Activated CD4-positive, alpha-beta T cell treated with anti-CD3 and anti-CD28 coated beads, Interleukin-2, Interleukin-6, amounts not matched to agents 100 ng/mL and 50 ng/mL, durations not matched to agents 16 hours and 8 hours (primary cell): ENCODE data around the gene RSKR.
A peak's percentile ranks its signal among the peaks of the same experiment; 100 is the strongest.
"Not testable (repeated sequence)": the region's sequence is repeated elsewhere in the genome, so short reads cannot be mapped to it uniquely, and the experiment has no call there.

Experiments used
- DNase-seq: peaks from one replicate; pipeline ENCODE4 v3.0.0-alpha.2; 2020

Gene RSKR

DNA sequence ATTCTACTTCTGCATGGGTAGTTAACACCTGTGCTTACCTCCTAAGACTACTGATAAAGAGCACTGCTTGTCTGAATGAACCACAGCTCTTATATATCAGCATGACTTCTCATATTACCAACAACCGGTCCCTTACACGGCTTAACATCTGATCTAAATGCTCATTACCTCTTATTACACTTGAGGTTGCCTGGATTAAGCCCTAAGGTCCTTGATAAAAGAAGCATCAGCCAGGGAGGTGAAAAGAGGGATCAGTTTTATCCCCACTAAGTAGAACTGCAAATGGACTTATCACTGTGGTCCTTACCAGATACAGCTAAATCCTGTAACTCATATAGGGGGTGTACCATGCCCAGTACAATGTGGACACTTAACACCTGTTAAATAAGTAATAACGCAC is 8.2 kb upstream of the RSKR start:
- no peak for DNase-seq

GRCh38 chr17:28620010-28620409 is 6.0 kb upstream of the RSKR start:
- DNase-seq, result no peak

DNA sequence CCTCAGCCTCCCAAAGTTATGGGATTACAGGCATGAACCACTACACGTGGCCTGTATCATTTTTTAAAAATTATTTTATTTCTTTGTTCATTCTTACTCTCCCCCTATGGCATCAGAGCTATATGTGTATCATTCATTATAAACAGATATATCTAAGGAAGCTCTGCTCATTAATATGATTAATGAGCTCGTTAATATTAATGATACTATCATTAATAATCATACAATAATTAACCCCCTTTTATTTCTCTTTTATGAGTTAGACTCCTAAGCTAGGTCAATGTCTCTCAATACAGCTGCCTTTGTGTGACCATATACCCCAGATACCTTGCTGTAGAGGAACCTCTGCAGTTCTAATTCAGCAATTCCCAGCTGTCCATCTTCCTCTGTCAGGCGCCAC is 4.5 kb upstream of the RSKR start:
- no peak for DNase-seq

DNA sequence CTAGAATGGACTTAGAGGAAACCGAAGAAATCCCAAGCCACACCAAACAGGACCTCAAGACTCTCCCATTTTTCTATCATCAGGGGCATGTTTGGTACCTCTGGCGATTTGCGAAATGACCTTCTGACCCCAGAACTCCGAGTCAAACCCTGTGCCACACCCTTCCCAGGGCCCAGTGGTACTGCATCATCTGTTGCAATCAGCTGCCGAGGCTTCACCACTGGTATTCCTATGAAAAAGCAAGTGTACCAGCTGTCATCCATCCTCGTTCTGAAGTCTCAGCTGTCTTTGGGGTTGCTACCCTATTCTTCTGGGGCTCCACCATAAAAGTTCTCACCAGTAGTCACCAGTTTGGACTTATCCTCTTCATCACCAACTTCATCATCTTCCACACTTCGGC is 2.3 kb upstream of the RSKR start:
- DNase-seq, result no peak

DNA sequence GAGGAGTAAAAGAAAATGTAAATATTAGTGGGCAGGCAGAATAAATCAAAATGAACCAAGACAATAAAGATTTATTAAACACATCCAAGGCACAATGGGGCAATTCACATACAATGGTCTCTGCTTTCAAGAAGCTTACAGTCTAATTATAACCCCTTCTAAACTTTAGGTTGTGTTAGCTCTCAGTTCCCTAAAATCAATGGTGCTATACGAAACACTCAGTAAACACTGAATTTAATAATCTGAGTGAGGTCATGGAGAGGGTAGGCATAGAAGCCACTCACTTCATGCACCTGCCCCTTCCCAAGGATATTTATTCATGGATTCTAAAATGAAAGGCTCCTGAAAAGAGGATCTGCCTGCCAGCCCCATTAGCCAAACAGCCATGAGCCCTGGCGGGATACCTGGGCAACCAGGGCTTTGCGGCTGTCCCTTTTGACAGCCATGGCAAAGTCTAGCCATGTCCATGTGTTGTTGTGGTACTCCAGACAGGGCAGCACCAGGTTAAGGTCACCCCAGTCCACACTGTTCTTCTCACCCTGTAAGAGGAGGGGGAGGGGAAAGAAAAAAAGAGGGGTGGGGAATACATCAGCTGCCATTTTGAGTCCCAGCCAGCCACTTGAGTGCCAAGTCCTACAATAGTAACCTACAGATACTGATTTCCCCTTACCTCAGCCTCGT is 1.4 kb upstream of the RSKR start:
- DNase-seq, result no peak

DNA sequence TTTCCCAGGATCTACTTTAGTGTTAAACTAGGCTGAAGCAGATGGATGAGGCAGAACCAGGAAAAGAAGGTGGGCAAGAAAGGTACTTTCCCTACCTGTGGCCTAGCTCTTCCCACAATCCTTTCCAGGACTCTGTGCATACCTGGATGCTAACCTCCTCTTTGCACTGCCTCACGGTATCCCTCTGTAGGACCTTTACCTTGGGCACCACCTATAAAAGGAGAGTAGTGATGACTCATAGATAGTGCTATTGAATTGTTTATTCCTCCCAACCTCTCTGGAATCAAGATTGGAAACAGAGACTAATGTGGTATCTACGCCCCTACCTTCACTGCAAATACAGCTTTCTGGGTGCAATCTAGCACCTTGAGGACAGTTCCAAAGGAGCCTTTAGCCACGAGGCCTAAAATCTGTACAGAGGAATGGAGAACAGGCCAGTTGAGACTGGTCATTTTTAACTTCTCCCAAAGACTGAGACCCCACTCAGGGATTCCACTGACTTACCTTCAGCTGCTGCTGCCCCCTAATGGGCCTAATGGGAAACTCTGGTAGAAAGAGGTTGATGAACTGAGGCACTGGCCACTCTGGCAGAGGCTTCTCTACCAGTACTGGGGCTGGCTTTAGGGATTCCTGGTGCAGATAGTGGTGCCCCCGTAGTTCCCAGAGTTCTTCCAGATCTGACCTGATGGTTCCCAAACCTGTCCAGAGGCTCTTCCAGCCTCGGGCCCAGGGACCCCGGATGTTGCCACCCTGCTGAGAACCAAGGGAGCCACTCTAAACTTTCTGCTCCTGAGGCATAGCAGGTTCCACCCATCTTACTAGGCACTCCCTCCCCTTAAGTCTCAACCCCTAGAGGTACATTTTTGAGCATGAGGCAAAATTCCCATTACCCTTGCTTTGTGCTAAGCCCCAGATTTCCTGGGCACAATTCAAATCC is 781 bp downstream of the RSKR start:
- peak; percentile 55 for DNase-seq

DNA sequence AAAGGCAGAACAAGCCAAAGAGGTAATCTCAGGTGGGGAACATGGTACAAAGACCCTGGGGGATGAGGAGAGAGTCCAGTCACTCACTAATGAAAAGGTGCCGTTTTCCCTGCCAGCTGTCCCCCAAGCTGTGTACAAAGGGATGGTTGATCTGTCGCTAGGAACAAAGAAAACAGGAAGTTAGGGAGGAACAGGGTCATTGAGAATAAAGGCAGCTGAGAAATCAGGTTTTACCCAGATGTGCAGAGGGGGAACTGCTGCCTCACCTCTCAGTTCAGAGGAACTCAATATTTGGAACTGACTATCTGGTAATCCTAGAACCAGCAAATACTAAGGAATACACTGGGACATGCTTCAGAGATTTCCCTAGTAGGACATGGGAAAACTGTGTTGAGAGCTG is 1.5 kb downstream of the RSKR start:
- no peak for DNase-seq

GRCh38 chr17:28610376-28610775 is 3.6 kb downstream of the RSKR start:
- DNase-seq, result no peak

- not testable (repeated sequence) for DNase-seq
Measured at GRCh38 chr17:28604031-28604430, 10.0 kb downstream of the RSKR start.

DNA sequence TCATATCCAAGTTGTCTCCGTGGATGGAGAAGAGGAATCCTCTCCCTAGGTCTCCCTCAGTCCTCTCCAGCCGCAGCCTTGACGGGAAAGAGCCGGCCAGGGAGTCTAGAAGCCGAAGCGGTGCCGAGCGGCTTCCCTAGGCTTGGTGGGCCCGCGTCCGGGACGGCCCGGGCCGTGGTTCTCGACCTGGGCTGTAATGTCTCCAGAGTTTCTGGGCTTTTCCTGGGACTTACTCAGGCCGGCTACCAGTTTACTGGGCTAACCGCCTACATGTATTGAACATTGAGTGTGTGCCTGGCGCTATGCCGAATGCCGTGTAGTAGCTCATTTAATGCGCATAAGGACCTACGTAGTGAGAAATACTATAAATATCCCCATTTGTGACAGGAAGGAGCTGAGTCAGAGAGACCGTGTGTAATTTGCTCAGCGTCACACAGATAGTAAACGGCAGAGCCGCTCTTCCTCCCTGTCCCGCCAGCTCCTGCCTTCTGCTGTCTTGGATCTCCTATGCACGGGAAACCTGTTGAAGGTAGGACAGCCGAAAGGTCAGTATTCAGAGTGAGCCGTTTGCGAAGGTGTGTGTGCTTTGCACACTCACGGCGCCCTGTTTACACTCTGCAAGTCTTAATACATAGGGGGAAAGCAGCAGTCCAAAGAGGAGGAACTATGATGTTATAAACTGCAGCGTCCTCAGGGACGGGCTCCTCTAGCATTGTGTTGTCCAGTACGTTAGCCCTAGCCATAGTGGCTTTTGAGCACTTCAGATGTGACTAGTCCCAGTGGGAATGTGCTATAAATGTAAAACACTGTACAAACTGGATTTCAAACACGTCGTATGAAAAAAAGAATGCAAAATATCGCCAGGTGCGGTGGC is 14.4 kb downstream of the RSKR start:
- DNase-seq, result peak; percentile 73

DNA sequence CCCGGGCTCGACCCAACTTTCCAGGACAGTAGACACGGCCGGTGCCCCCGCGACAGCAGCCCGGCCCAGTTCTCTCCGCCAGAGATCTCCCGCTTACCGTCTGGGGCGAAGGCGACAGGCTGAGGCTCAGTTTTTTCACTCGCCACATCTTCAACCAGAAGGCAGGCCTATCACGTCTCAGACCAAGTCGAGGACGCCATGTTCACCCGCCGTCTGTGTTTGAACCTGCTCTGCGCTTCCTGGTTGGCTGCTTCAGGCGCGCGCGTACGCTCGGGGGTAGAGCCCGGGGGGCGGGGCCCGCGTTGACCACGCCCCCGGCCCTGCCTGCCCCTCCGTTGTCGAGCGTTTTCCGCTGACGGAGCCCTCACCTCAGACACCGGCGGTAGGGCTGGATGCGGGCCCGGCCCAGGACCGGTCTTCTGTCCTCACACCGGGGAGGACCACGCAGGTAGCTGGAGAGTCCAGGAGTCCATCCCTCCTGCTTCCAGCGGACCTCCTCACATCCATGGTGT is 15.1 kb downstream of the RSKR start, which contains the start of gene SPAG5:
Gene SPAG5 (minus strand): TSS at position 227 of the 512 bp plus-strand sequence. CDS start 79 bp downstream, at position 148.
- DNase-seq, result peak; percentile 97

DNA sequence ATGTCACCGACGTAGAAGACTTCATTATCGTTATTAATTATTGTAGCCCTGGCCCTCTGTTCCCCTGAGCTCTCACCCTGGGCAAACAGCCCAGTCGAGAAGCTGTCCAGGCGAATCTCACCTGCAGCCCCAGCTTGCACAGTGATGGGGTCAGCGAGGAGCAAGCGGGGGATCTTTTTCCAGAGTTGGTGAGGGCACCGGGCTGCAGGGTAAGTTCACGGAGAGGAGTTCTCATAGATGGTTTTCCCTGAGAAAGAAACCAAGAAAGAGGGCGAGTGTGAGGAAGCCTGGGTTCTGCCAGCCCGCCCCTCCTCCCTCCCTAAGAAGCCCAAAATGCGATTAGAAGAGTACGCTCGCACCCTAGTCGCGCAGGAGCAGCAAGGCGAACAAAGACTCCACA is 15.6 kb downstream of the RSKR start:
- DNase-seq, result no peak

DNA sequence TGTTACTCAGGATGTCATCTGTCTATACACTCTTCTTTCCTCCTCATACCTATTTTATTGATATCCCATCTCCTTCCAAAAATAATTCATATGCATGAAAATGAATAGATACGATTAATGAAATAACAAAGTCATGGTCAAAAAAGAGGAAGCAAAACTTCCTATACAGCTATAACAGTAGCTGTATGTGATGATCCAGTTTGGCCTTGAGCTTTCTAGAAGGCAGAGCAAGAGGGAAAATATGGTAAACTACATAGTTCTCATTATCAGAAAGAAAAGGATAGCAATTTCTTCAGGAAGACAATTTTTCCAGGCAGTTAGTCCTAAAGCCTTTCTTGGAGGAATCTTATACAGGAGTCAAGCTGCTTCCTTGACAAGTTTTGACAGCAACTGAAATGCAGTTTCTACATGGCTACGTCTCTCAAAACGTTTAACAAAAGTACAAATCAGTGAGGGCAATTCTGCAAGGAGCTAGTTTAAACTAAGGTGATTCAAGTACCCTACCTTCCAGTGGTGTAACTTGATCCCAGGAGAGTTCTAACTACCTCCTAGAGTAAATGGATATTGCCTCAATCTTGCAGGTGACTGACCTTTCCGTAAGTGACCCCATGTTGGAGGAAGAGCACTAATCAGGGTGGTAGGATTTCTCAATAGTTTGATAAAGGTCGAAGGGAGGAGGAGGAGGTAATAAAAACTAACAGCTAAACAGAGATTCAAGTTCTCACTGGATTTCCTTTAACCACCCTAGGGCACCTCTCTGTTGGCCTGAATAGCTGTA is 16.2 kb downstream of the RSKR start:
- DNase-seq, result no peak

DNA sequence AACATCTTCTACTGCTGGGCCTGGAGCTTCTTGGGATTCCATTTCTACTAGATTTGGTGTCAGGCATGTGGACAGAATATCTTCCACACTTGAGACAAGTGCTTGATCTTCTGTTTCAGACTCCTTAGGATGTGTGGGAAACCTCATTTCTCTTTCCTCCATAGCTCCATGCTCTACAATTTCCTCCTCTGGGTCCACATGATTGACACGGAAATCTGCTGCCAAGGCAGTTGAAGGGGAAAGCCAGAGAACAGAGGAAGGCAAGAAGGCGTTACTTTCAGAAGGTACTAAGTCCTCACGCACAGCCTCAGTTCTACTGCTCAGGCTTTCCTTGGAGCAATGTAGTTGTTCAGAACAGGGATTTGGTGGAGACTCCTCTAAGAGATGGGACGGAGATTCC is 21.7 kb downstream of the RSKR start:
- DNase-seq, result no peak

DNA sequence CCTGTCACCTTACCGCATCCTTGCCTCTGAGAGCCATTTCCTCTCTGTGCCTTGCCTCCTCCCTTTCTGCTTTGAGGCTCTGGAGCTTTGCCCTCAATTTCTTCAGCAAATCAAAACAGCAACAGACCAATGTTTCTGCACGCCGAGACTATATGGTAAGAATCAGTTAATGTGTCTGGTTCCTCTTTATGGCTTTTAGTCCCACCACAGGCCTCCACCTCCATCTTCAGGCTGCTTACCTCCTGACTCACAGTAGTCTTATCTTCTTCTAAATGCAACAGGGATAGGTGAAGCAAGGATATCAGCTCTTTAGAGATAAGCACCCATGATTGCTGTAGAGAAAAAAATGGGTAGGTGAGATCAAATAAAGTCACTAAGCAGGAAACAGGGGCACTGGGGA is 28.1 kb downstream of the RSKR start:
- no peak for DNase-seq

DNA sequence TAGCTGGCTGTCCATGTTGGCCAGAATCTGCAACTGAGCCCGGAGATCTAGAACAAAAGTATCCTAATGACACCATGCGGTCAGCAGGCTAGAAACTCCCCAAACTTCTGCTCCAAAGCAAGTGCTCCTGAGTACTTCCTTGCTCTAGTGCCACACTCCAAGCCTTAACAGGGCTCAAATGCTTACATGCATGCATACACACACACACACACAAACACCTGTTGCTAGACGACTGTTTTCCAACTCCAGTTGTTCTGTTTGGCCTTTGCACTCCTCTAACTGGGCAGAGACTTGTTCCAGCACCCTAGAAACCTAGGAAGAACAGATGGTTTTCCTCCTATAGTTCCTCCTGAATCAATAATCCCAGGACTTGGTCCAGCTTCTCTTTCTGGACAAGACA is 29.6 kb downstream of the RSKR start:
- no peak for DNase-seq

GRCh38 chr17:28582513-28582912 is 31.5 kb downstream of the RSKR start:
- DNase-seq, result no peak

GRCh38 chr17:28580959-28581358 is 33.0 kb downstream of the RSKR start:
- DNase-seq, result no peak

GRCh38 chr17:28579526-28579925 is 34.5 kb downstream of the RSKR start:
- DNase-seq, result peak; percentile 88

DNA sequence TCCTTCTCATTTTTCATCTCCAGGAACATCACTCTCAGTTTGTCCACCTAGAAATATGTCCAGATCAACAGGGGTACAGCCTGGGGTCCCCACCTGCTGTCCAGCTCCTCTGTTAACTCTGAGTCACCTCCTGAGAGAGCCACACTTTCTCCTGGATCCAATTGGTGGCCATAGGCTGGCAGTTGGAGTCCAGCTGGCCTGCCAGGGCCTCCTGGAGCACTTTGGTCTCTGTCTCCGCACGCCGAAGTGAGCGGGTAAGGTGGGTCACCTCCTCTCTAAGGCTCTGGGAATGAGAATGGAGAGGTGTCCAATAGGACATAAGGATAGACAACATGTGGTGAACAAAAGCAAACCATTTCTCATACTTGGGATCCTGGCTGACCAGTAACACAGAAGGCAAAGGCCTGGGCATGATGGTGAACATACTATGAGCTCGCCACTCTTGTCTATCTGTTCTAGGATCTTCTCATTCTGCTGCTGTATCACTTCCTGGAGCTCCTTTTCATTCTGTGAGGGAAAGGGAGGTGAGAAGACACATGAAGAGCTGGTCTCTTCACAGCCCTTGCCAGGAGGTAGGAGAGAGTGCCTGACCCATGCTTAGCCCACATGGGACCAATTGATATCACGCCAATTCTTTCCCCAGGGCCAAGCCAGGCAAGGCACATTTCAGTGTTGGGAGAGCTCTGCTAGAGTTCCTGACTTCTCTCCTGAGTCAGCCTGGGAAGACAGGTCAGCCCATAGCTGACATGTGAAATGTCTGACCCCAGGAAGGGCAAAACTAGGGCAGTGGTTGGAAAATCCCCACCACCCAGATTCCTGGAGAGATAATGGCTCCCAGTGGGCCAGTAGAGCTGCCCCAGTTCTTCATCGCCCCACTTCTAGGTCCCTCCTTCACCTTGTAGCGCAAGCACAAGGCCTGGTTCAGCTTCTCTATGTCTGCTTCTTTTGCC is 35.5 kb downstream of the RSKR start:
- DNase-seq, result no peak

- no peak for DNase-seq
Measured at GRCh38 chr17:28577466-28577824, 36.5 kb downstream of the RSKR start.
